ENCODE results near the gene UTP14C. TPM values are rescaled to one million over a fixed set of nuclear protein-coding genes. Genes with fewer than 3 reads are reported as not detected.

UTP14C gene
- total RNA-seq, 2 experiments from 2014 or later, result 1.3 to 1.9 TPM

DNA sequence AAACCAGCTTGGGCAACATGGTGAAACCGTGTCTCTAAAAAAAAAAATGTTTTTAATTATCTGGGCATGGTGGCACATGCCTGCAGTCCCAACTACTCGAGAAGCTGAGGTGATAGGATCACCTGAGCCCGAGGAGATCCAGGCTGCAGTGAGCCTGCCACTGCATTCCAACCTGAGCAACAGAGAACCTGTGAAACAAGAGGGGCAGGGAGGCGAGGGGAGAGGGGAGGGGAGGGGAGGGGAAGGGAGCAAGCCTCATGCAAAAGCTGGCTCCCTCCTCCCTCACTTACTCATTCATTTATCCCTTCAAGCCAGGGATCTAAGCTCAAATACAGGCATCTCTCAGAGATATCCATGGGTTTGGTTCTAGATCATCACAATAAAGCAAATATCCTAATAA lies 22.1 kb upstream of the UTP14C start:
- POLR2A ChIA-PET, result no interaction called here
- H3K27ac ChIP-seq (ENCODE audit: low read depth in 1 of 2, low read length in 2 of 2), result no peak overlapping the region
- intact Hi-C loops (cut with DNase I, micrococcal nuclease), result loop anchor here in 1 of 2 experiments (10.0 kb wide), 1 partner anchor 652 kb away; the partner anchor contains the start of gene SUGT1

DNA sequence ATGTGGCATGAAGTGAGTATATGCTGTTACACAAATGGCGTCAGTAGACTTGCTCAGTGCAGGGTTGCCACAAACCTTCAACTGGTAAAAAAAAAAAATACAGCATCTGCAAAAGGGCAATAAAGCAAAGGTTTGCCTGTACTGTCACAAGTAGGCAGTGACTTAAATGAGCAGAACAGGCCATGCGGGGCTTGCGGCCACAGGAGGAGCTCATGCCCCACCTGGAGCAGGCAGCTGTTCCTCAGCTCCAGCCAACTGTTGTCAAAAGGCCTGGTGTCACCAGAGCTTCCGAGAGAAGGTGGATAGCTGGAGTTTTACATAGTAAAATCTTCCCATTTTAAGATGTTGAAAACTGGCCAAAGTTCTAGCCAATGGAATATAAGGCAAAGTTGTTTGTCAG lies 20.9 kb upstream of the UTP14C start:
- POLR2A ChIA-PET, result no interaction called here
- Histone ChIP-seq H3K27me3 (ENCODE audit: control insufficient read depth in 1 of 2, insufficient read depth in 2 of 2, low read length in 2 of 2) (peaks cover 4 to 5% of the 10 kb centered on the region in 2 experiments), H3K36me3 (ENCODE audit: insufficient read depth, low read length) (no peaks in the 10 kb centered on the region), H3K4me3 (ENCODE audit: low read length) (no peak overlapping the region), H3K9me3 (ENCODE audit: control insufficient read depth in 1 of 2, insufficient read depth in 1 of 2, low read length in 2 of 2) (no peaks in the 10 kb centered on the region), H3K4me1 (ENCODE audit: insufficient read depth, low read length) (no peaks in the 10 kb centered on the region), H3K27ac (ENCODE audit: low read depth in 1 of 2, low read length in 2 of 2) (no peak overlapping the region)
- H3K27me3 Mint-ChIP-seq, result peaks cover 8% of the 10 kb centered on the region
- no peaks in the 10 kb centered on the region for H3K36me3 Mint-ChIP-seq (ENCODE audit: low read depth)
- no peaks in the 10 kb centered on the region for H3K9me3 Mint-ChIP-seq
- no peak overlapping the region for H3K27ac Mint-ChIP-seq
- TF ChIP-seq, protein P1, sequence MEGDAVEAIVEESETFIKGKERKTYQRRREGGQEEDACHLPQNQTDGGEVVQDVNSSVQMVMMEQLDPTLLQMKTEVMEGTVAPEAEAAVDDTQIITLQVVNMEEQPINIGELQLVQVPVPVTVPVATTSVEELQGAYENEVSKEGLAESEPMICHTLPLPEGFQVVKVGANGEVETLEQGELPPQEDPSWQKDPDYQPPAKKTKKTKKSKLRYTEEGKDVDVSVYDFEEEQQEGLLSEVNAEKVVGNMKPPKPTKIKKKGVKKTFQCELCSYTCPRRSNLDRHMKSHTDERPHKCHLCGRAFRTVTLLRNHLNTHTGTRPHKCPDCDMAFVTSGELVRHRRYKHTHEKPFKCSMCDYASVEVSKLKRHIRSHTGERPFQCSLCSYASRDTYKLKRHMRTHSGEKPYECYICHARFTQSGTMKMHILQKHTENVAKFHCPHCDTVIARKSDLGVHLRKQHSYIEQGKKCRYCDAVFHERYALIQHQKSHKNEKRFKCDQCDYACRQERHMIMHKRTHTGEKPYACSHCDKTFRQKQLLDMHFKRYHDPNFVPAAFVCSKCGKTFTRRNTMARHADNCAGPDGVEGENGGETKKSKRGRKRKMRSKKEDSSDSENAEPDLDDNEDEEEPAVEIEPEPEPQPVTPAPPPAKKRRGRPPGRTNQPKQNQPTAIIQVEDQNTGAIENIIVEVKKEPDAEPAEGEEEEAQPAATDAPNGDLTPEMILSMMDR (IDR thresholded peaks at IDR 0.05), result no peak
- DNase-seq (no peak), ATAC-seq (ENCODE audit: poor library complexity) (no peak)
- CTCF ChIA-PET, result no interaction called here
- no peak overlapping the region for H3K4me3 Mint-ChIP-seq
- intact Hi-C loops (cut with DNase I, micrococcal nuclease), result loop anchor here in 1 of 2 experiments (10.0 kb wide), 1 partner anchor 651 kb away; the partner anchor contains the start of gene SUGT1
- peaks cover 4% of the 10 kb centered on the region for H3K4me1 Mint-ChIP-seq (ENCODE audit: low read depth)

More for the DNA sequence above, 22.1 kb upstream of the UTP14C start:
- no peak overlapping the region for H3K4me3 Mint-ChIP-seq
- H3K36me3 Mint-ChIP-seq (ENCODE audit: low read depth), result no peaks in the 10 kb centered on the region
- Histone ChIP-seq H3K9me3 (ENCODE audit: control insufficient read depth in 1 of 2, insufficient read depth in 1 of 2, low read length in 2 of 2) (no peaks in the 10 kb centered on the region), H3K4me3 (ENCODE audit: low read length) (no peak overlapping the region), H3K4me1 (ENCODE audit: insufficient read depth, low read length) (no peaks in the 10 kb centered on the region), H3K27me3 (ENCODE audit: control insufficient read depth in 1 of 2, insufficient read depth in 2 of 2, low read length in 2 of 2) (peaks cover 4 to 5% of the 10 kb centered on the region in 2 experiments), H3K36me3 (ENCODE audit: insufficient read depth, low read length) (no peaks in the 10 kb centered on the region)
- CTCF ChIA-PET, result interaction anchor here (0.6 kb wide), 1 partner anchor 138 kb away, joined by 3 read pairs; no protein-coding TSS in a partner anchor
- DNase-seq (no peak), ATAC-seq (ENCODE audit: poor library complexity) (no peak)
- peaks cover 8% of the 10 kb centered on the region for H3K27me3 Mint-ChIP-seq
- H3K4me1 Mint-ChIP-seq (ENCODE audit: low read depth), result peaks cover 4% of the 10 kb centered on the region
- TF ChIP-seq, protein P1 (IDR thresholded peaks at IDR 0.05), result no peak
- H3K27ac Mint-ChIP-seq, result no peak overlapping the region
- no peaks in the 10 kb centered on the region for H3K9me3 Mint-ChIP-seq

DNA sequence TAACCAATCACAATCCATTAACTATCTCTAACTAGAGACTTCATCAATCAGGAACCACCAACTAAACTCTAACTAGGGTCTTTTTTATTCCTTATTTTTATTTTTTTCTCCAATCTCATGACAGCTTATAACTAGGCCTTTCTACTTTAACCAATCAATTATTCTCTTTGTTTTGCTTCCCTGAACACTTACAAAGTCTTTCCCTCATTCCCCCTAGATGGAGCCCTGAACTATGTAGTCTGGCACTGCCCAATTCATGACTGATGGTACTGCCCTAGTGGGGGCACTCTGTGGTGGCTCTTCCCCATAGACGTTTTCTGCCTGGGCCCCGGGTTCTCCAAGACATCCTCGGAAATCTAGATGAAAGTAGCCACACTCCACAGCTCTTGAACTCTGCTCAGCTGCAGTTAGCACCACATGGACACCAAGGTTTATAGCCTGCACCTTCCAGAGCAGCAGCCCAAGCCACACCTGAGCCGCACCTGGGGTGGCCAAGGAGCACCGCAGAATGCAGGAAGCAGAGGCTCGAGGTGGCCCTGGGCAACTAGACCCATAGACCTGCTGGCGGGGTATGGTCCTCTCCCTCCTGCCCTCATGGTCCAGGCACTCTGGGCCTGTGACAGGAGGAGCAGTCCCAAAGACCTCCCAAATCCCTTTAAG lies 19.9 kb upstream of the UTP14C start:
- Mint-ChIP-seq H3K4me3 (no peak overlapping the region), H3K4me1 (ENCODE audit: low read depth) (peaks cover 4% of the 10 kb centered on the region), H3K9me3 (no peaks in the 10 kb centered on the region), H3K36me3 (ENCODE audit: low read depth) (no peaks in the 10 kb centered on the region), H3K27me3 (peaks cover 8% of the 10 kb centered on the region), H3K27ac (no peak overlapping the region)
- intact Hi-C loops (cut with DNase I, micrococcal nuclease), result loop anchor here in 1 of 2 experiments (5.0 to 10.0 kb wide), 2 partner anchors 448 to 650 kb away; partner anchors contain the start of genes SUGT1 and VPS36
- ATAC-seq (ENCODE audit: poor library complexity) (no peak), DNase-seq (no peak)
- CTCF ChIA-PET, result no interaction called here
- Histone ChIP-seq H3K27ac (ENCODE audit: low read depth in 1 of 2, low read length in 2 of 2) (no peak overlapping the region), H3K4me1 (ENCODE audit: insufficient read depth, low read length) (no peaks in the 10 kb centered on the region), H3K4me3 (ENCODE audit: low read length) (no peak overlapping the region), H3K36me3 (ENCODE audit: insufficient read depth, low read length) (no peaks in the 10 kb centered on the region), H3K27me3 (ENCODE audit: control insufficient read depth in 1 of 2, insufficient read depth in 2 of 2, low read length in 2 of 2) (peaks cover 4 to 13% of the 10 kb centered on the region in 2 experiments), H3K9me3 (ENCODE audit: control insufficient read depth in 1 of 2, insufficient read depth in 1 of 2, low read length in 2 of 2) (no peaks in the 10 kb centered on the region)
- POLR2A ChIA-PET, result interaction anchor here (0.6 kb wide), 1 partner anchor 110 kb away, joined by 3 read pairs; no protein-coding TSS in a partner anchor
- TF ChIP-seq, protein P1 (IDR thresholded peaks at IDR 0.05), result no peak
